NCI-H1417 treated with DMSO at 0.1 percent for 48 hours (cell line): ENCODE data around the gene TIAM2.

Experiments
- DNase-seq: peaks from one replicate; lab custom pipeline; 2025; lab: John Stamatoyannopoulos, UW

TIAM2 gene

GRCh38 chr6:155026022-155026705 lies 31.0 kb downstream of the TIAM2 start:
- DNase-seq: no peak

DNA sequence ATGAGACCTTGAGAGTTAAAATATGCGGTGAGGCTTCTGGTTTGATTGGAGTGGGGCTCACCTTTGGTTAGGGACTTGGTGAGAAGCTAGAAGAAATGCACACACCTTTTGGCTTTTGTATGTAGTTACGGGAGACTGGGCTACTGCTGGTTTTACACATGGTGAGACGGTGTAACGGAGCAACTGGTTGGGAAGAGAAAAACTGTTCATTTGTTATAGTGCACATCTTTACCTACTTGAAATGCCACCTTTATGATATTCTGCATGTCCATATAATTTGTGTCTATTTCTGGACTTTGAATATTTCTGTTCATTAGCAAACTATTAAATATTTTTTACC lies 31.6 kb downstream of the TIAM2 start:
- no peak for DNase-seq

DNA sequence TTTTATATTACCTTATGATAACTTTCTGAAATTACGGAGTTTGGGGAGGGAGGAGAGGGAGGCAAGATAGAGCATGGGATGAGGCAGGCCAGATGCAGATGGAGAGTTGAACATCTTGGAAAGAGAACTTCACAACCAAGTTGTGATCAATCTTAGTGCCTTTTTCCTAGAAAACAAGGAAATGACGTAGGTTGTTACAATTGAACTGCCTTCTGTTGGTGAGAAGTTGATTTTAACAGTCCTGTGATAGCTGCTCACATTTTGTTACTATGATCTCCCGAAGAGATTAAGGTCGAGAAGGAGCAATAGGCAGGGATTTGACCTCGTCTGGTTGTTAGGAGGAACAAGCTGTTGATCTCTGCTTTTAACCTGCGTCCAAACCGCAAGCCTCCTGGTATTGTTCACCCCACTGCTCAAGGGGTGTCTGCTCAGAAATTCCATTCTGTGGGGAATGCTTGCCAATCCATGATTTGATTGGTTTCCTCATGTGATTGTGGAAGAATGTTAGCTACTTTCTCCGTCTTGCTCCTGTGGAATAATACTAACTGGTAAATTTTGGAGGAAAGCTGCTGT lies 35.1 kb downstream of the TIAM2 start:
- DNase-seq: no peak

DNA sequence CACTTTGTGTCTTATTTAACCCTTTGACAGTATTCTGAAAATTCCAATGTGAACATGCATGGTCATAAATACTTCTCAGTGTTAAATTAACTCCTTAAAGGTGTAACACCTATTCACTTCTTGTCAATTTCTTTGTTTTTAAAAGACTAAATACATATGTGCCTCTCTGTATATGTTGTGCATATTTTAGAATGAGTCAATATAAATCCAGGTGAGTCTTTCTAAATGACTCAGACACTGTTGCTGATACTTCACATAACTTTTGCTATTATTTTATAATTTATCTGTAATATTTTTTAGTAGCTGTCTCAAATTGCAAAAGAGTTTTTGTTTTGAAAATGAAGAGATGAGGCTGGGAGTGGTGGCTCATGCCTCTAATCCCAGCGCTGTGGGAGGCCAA lies 36.0 kb downstream of the TIAM2 start:
- no peak for DNase-seq

DNA sequence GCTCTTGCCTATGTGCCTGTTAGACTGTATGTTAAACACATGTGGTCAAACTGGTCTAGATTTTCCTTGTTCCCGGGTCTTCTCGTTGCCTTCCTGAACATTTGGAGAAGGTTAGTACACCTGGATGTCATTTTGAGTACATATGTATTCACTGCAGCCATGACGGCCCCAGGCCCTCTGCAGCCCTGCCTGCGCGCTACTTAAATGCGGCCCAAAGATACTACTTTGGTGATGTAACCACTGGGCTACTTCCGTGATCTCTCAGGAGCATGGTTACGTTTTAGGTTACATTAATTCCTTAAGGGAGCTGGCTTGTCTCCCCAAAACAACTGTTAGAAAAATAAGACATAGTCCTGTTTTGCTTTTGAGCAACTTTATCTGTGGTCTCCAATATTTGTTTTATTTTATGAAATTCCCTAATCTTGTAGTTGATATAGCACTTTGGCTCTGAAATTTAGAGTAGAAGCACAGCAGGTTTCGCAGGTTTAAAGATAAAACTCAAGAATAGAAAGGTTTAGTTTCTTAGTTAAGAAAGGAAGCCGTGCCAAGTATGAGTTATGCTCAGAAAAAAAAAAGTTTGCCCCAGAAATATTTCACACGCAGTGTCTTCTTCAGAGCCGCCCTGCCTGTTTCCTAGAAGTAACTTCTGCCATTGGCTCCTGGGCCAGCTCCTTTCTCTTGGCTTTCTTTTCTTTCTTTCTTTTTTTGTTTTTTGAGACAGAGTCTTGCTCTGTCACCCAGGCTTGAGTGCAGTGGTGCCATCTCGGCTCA lies 38.1 kb downstream of the TIAM2 start:
- DNase-seq: no peak

DNA sequence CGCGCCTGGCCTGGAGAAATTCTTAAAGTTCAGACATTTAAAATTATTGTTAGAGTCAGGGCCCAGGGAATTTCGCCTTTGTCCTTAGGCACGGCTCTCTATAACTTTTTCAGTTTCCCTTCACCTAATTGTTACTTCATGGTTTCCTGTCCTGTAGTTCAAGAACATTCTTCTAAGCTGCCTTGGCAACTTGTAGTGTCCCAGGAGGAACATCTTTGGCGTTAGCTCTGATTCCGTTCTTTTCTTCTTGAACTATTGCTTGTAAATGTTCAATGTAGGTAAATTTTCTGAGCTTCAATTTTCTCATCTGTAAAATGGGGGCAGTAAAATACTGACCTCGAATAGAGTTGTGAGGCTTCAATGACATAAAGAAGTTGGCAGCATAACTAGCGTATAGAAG lies 41.8 kb downstream of the TIAM2 start:
- no peak for DNase-seq

DNA sequence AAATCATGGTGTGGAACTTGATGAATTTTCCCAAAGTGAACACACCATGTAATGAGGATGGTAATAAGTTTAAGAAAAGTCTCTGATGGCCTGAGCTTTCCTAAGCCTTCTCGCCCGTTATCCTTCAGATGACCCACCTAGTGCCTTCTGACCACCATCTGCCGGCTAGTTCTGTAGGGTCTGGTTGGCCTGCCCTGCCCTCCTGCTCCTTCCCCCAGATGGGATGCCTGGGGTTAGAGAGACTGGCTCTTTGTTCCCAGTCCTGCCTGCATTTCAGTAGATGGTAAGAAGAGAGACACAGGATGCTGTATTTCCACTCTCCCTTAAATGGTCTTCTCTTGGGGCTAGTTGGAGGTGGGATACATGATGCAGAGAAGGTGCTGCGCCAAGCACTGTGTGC lies 43.0 kb downstream of the TIAM2 start:
- no peak for DNase-seq

DNA sequence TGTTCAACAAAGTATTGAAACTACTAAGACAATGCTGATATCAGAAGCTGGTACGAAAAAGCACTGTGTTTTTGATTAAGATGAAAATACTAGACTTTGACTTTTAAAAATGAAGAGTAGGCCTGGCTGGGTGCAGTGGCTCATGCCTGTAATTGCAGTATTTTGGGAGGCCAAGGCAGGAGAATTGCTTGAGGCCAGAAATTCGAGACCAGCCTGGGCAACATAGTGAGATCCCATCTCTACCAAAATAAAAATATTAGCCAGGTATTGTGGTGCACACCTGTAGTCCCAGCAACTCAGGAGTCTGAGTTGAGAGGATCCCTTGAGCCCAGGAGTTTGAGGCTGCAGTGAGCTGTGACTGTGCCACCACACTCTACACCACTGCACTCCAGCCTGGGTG lies 43.4 kb downstream of the TIAM2 start:
- DNase-seq: no peak

DNA sequence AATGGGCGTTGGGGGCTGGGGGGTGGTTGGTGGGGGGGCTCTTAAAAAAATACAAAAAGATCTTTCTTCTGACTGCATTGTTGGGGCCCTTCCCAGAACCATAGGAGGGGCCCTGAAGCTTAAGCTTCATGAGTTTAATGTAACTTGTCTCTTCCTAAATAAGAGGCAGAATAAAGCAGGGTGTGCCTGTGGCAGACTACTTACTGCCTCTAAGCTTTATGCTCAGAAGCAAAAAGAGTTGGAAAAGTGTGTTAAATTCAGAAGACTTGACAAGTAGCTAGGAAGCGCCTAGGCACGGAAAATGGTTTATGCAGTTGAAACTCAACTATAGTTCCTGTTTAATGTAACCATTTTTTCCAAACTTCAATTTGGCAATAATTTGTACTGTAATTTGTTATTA lies 44.5 kb downstream of the TIAM2 start:
- DNase-seq: no peak

DNA sequence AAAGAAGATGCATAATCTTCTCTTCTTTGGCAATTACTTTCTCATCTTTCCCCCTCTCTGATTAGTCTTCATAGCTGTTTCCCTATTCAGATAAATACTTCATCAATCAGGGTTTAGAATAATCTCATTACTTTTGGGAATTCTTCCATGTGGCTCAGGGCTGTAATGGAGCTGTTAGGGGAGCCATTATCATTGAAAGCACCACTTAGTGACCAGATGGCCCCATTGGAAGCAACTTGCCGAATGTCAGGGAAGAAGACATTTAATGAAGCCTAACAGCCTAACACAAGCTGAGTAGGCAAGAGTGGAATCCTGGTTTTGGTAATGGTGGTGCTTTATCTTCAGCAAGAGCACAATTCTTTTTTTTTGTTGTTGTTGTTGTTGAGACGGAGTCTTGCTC lies 45.0 kb downstream of the TIAM2 start:
- no peak for DNase-seq

- DNase-seq: no peak
Measured at GRCh38 chr6:155040901-155041650, 46.0 kb downstream of the TIAM2 start.

DNA sequence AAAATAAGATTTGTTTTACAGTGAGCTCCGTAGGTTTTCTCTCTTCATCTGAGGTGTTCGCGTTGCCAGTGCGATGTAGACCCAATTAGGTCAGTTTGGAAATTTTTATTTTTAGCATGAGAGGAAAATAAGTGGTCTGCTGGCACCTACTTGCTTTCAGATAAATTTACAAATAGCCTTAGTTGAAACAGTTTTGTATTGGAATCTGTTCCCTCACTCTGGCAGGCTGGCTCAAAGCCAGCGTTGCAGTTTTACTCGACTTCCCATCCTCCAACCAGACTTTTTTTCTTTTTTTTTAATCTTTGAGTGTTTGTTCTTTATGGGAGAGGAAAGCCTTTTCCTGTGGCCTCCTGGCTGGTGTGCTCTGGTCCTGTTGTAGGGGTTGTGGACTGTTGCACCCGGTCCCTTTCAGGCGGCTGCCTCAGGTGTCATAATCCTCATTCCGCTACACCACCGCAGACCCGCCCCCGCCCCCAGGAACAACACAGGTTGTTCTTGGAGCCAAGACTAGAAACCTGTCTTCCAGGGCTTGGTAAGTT lies 46.7 kb downstream of the TIAM2 start:
- DNase-seq: no peak

DNA sequence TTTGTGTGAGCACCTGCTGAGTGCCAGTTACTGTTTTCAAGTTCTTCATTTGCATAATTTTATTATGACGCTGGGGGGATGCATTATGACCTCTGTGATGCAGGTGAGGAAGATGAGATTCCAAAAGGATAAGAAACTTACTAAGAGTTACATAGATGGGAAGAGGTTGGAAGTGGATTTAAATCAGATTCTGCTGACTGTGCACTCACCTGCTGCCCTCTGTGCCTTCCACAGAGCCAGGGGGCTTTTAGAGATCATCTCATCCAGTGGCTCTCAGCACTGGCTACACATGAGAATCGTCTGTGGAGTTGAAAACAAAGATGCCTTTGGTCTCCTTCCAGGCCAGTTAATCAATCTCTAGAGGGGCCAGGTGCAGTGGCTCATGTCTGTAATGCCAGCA lies 47.9 kb downstream of the TIAM2 start:
- no peak for DNase-seq

DNA sequence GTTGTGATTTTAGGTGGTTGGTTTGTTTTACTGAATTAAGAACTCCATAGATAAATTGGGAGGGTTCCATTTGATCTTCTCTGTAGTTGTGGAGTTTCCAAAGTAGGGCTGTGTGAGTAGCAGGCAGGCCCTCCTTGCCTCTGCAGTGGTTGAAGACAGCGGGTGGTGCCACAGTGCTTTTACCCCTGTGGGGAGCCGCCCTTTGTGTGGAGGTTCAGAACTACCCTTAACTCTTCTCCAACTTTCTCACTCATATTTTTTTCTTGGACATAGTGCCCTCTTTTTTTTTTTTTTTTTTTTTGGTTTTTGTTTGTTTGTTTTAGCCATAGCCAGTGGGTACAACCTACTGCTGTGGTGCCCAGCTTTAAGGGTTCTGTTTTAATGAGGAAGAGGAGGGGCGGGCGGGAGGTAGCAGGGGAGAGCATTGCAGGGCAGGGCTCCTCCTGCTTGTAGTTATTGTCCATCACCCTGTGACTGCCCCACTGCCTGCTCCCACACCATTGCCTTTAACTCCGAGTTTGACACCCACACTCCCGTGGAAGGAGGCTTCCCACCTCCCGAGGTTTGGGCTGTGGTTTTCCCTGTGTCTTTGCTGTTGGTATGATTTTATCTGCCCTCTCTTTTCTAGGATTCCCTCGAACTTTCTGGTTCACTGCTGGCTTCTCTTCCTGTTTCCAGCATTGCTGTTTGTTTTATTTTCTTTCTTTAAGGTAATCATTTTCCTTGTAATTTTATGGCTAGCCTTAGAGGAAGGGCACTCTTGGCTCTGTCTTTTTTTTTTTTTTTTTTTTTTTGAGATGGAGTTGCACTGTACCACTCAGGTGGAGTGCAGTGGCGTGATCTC lies 50.7 kb downstream of the TIAM2 start:
- DNase-seq: no peak

DNA sequence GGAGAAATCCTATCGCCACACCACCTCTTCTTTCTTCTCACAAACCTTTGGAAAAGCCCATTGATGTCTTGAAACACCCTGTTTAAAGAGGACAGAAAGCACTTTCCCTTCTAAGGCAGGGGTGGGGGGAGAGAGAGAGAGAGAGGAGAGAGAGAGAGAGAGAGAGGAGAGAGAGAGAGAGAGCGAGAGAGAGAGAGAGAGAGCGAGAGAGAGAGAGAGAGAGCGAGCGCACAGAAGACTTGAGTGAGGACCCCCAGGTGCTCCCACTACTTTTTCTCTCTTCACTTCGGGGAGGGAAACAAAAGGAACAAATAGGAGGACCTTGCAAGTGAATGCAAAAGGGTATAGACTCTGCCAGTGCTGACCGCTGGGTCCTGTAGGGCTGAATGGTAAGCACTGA lies 52.4 kb downstream of the TIAM2 start:
- no peak for DNase-seq

- no peak for DNase-seq
Measured at GRCh38 chr6:155050311-155050710, 55.2 kb downstream of the TIAM2 start.

GRCh38 chr6:155054491-155055250 lies 59.6 kb downstream of the TIAM2 start:
- DNase-seq: no peak

DNA sequence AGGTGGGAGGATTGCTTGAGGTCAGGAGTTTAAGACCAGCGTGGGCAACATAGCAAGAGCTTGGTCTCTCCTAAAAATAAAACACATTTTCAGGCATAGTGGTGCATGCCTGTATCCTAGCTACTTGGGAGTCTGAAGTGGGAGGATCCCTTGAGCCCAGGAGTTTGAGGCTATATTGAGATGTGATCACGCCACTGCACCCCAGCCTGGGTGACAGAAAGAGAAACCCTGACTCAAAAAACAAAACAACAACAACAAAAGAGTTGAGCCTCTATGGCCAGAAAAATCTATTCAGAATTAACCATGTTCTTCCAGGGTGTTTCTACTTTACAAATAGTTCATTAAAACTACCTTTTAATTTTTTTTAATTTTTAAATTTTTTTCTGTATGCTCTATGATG lies 60.6 kb downstream of the TIAM2 start:
- no peak for DNase-seq

DNA sequence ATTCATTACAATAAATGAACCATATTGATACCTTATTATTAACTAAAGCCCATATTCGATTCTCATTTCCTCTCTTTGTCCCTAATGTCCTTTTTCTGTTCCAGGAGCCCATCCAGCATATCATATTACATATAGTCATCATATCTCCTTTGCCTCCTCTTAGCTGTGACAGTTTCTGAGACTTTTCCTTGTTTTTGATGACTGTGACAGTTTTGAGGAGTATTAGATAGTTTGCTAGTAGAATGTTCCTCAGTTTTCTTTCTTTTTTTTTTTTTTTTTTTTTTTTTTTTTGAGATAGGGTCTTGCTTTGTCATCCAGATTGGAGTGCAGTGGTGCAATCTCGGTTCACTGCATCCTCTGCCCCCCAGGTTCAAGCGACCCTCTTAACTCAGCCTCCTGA lies 61.6 kb downstream of the TIAM2 start:
- DNase-seq: no peak

- no peak for DNase-seq
Measured at GRCh38 chr6:155061381-155061780, 66.3 kb downstream of the TIAM2 start.

- no peak for DNase-seq
Measured at GRCh38 chr6:155062866-155063341, 67.8 kb downstream of the TIAM2 start.
